Activated naive CD8-positive, alpha-beta T cell treated with anti-CD3 and anti-CD28 coated beads for 36 hours (primary cell): Measurements from ENCODE around the gene CBX2. TPM values are rescaled to one million over a fixed set of nuclear protein-coding genes. Genes with fewer than 3 reads are reported as not detected.
A peak's percentile ranks its signal among the peaks of the same experiment; 100 is the strongest.
"Not testable (repeated sequence)": the region's sequence is repeated elsewhere in the genome, so short reads cannot be mapped to it uniquely, and the experiment has no call there.

Source experiments
- DNase-seq: peaks from one replicate; pipeline ENCODE4 v3.0.0; 2021
- H3K27ac Mint-ChIP-seq: one replicate; pipeline ENCODE4 v1.8.0; 2022; ENCODE audit warnings: mild to moderate bottlenecking, moderate library complexity, mixed read lengths
- H3K27me3 Mint-ChIP-seq: one replicate; pipeline ENCODE4 v1.8.0; 2022; ENCODE audit warnings: mild to moderate bottlenecking, mixed read lengths
- H3K36me3 Mint-ChIP-seq: one replicate; pipeline ENCODE4 v1.8.0; 2021; ENCODE audit warnings: mild to moderate bottlenecking, mixed read lengths
- H3K4me1 Mint-ChIP-seq: one replicate; pipeline ENCODE4 v1.8.0; 2021; ENCODE audit warnings: mixed read lengths
- H3K4me3 Mint-ChIP-seq: one replicate; pipeline ENCODE4 v1.8.0; 2022; ENCODE audit warnings: mild to moderate bottlenecking, moderate library complexity, mixed read lengths
- H3K9me3 Mint-ChIP-seq: one replicate; pipeline ENCODE4 v1.8.0; 2022; ENCODE audit warnings: mixed read lengths
- total RNA-seq, 2 experiments: library from RNA; stranded (reverse); gene quantifications; one replicate each; pipeline ENCODE4 v1.2.3, GENCODE V29; 2021

Gene CBX2
- total RNA-seq, 2 experiments from 2014 or later, result 5.2 to 5.4 TPM

DNA sequence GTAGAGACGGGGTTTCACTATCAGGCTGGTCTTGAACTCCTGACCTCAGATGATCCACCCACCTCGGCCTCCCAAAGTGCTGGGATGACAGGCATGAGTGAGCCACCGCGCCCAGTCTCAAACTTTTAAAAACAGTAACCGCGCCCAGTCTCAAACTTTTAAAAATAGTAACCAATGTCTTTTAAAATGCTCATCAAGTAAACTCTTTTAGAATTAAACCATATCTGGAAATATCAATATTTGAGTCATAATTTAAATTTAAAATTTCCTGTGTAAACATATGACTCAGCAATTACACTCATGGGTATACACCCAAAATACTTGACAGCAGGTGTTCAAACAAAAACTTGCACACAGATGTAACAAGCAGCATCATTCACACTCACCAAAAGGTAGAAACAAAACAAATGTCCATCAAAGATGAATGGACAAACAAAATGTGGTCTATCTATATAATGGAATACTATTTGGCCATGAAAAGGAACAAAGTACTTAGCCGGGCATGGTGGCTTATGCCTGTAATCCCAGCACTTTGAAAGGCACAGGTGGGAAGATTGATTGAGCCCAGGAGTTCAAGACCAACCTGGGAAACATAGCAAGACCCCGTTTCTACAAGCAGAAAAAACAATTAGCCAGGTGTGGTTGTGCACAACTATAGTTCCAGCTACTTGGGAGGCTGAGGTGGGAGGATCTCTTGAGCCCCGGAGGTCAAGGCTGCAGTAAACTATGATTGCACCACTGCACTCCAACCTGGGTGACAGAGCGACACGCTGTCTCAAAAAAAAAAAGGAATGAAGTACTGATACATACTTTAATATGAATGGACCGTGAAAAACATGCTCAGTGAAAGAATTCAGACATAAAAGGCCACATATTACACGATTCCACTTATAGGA is 27.1 kb upstream of the CBX2 start:
- Mint-ChIP-seq H3K4me1 (peaks cover 9% of the 10 kb centered on the region), H3K9me3 (no peaks in the 10 kb centered on the region), H3K27me3 (peaks cover 58% of the 10 kb centered on the region), H3K36me3 (no peaks in the 10 kb centered on the region), H3K4me3 (no peak overlapping the region), H3K27ac (no peak overlapping the region)
- DNase-seq, result no peak

DNA sequence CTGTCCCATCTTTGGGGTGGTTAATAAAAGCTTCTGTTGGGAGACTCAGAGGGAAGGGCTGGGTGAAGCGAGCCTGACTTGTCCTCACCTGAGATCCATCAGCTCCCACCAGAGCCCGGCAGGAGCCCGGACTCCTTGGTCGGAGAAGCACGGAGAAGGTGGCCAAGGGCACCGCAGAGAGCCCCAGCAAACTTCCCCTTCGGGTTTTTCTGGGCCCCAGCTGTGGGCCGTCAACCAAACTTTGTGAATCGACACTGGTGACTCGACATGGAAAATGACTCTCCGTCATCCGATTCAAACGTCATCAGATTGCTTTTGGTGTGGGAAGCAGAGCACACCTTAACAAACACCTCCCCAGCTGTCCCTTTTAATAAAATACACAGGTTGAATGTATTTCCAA is 25.8 kb upstream of the CBX2 start:
- Mint-ChIP-seq H3K4me3 (no peak overlapping the region), H3K9me3 (no peaks in the 10 kb centered on the region), H3K36me3 (no peaks in the 10 kb centered on the region), H3K27ac (no peak overlapping the region), H3K4me1 (peaks cover 5% of the 10 kb centered on the region), H3K27me3 (peaks cover 47% of the 10 kb centered on the region)
- DNase-seq, result peak; percentile 32

DNA sequence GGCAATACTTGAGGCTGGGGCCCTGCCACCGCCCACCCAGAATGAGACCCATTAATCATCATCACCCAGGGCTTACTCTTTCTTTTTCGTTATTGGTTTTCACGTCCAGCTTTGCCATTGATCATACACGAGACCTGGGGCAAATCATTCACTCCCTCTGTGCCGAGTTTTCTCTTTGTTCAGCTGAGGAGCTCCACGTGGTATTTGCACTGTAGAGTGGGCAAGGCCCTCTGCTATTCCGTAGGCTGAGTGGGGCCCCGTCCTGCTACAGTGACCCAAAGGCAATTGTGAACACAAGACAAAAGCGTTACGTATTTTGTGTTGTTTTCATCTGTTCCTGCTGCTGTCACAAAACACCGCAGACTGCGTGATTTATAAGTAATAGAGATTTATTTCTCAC is 23.6 kb upstream of the CBX2 start:
- no peak overlapping the region for H3K27ac Mint-ChIP-seq
- H3K4me3 Mint-ChIP-seq, result no peak overlapping the region
- H3K4me1 Mint-ChIP-seq, result peaks cover 3% of the 10 kb centered on the region
- no peaks in the 10 kb centered on the region for H3K9me3 Mint-ChIP-seq
- H3K36me3 Mint-ChIP-seq, result no peaks in the 10 kb centered on the region
- peaks cover 39% of the 10 kb centered on the region for H3K27me3 Mint-ChIP-seq
- no peak for DNase-seq

DNA sequence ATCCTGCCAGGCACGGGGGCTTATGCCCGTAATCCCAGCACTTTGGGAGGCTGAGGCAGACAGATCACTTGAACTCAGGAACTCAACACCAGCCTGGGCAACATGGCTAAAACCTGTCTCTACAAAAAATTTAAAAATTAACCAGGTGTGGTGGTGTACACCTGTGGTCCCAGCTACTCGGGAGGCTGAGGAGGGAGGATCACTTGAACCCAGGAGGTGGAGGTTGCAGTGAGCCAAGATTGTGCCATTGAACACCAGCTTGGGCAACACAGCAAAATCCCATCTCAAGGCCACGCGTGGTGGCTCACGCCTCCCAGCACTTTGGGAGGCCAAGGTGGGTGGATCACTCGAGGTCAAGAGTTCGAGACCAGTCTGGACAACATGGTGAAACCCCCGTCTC is 23.0 kb upstream of the CBX2 start:
- peaks cover 34% of the 10 kb centered on the region for H3K27me3 Mint-ChIP-seq
- H3K36me3 Mint-ChIP-seq, H3K9me3 Mint-ChIP-seq, H3K4me1 Mint-ChIP-seq, DNase-seq, H3K27ac Mint-ChIP-seq, H3K4me3 Mint-ChIP-seq: not testable (repeated sequence)

DNA sequence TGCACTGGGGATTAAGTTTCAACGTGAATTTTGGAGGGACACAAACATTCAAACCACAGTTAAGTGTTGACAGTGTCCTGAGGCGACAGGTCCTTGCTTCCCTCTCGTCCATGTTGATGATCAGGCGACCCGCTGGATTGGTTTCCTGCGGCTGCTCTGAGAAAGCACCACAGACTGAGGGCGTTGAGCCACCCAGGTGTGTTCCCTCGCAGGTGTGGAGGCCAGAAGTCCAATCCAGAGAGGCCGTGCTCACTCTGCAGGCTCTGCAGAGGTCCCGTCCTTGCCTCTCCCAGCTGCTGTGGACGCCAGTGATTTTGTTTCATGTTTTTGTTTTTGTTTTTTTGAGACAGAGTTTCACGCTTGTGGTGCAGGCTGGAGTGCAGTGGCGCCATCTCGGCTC is 22.4 kb upstream of the CBX2 start:
- no peaks in the 10 kb centered on the region for H3K9me3 Mint-ChIP-seq
- H3K27ac Mint-ChIP-seq, result no peak overlapping the region
- peaks cover 3% of the 10 kb centered on the region for H3K4me1 Mint-ChIP-seq
- no peaks in the 10 kb centered on the region for H3K36me3 Mint-ChIP-seq
- peaks cover 30% of the 10 kb centered on the region for H3K27me3 Mint-ChIP-seq
- H3K4me3 Mint-ChIP-seq, result no peak overlapping the region
- no peak for DNase-seq

DNA sequence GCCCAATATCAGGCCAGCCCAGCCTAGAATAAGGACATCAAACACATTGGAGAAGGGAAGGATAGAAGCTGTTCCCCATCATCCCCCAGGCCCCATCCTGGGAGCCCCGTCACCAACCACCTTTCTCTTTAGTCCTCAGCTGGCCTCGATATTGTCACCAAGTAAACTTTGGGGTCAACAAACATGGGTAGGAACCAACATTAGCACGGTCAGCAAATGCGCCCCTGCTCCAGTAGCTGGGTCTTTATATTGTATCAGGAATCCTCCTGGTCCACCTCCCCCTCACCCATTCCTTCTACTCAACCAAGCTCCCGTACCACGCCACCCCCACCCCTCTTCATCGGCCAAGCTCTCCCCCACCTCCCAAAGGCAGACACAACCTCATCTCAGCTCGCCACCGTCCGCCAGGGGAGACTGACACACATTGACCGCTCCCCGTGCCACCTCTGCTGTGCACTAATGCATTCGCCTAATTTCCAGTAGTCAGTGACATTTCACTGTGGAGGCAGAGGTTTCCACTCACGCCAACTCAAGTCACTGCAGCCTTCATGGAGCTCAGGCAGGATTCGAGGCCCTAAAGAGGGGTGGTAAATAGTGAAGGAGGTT is 20.7 kb upstream of the CBX2 start:
- Mint-ChIP-seq H3K36me3 (no peaks in the 10 kb centered on the region), H3K4me3 (no peak overlapping the region), H3K27ac (no peak overlapping the region), H3K9me3 (no peaks in the 10 kb centered on the region), H3K27me3 (peaks cover 14% of the 10 kb centered on the region), H3K4me1 (no peaks in the 10 kb centered on the region)
- no peak for DNase-seq

DNA sequence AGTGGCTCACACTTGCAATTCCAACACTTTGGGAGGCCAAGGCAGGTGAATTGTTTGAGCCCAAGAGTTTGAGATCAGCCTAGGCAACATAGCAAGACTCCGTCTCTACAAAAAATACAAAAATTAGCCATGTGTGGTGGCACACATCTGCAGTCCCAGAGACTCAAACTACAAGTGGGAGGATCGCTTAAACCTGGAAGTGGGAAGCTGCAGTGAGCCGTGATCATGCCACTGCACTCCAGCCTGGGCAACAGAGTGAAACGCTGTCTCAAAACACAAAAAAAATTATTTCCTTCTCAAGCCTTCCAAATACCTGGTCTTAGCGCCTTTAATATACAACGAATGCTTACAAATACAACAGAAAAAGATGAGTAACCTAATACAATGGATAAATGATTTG is 19.7 kb upstream of the CBX2 start:
- H3K4me3 Mint-ChIP-seq, result no peak overlapping the region
- DNase-seq, result no peak
- H3K27me3 Mint-ChIP-seq, result peaks cover 11% of the 10 kb centered on the region
- no peak overlapping the region for H3K27ac Mint-ChIP-seq
- no peaks in the 10 kb centered on the region for H3K9me3 Mint-ChIP-seq
- no peaks in the 10 kb centered on the region for H3K36me3 Mint-ChIP-seq
- no peaks in the 10 kb centered on the region for H3K4me1 Mint-ChIP-seq

DNA sequence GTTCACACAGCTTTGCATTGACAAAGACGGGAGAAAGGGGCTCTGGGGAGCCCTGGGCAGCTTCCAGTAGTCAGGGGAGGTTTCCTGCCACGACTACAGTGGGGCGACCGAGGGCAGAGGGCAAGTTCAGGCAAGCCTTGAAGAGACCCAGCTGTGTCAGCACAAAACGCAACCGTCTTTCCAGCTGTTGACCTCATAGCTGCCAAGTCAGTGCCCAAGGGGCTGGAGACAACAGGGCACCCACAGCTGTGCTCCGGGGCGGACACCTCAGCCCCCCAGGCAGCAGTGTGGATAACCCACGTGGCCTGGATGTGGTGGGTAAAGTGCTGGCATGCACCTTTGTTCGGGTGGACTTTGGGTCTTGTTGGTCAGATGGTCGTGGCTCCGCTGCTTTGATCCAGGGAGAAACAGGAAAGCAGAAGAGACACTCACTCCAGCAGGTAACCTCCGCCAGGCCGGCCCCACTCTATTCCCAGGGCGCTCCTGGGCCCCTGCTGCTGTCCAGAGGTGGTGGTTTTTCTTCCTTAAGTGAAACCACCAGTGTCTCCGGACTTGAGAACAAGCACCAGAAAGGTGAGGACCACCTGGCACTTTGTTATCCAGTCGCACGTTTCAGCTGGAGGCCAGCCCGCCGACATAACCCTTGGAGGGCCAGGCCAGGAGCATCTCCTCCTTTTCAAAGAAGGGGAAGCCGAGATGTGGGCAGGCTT is 17.6 kb upstream of the CBX2 start:
- Mint-ChIP-seq H3K36me3 (no peaks in the 10 kb centered on the region), H3K4me1 (no peaks in the 10 kb centered on the region), H3K4me3 (no peak overlapping the region), H3K27ac (no peak overlapping the region), H3K9me3 (no peaks in the 10 kb centered on the region), H3K27me3 (peaks cover 8% of the 10 kb centered on the region)
- no peak for DNase-seq

DNA sequence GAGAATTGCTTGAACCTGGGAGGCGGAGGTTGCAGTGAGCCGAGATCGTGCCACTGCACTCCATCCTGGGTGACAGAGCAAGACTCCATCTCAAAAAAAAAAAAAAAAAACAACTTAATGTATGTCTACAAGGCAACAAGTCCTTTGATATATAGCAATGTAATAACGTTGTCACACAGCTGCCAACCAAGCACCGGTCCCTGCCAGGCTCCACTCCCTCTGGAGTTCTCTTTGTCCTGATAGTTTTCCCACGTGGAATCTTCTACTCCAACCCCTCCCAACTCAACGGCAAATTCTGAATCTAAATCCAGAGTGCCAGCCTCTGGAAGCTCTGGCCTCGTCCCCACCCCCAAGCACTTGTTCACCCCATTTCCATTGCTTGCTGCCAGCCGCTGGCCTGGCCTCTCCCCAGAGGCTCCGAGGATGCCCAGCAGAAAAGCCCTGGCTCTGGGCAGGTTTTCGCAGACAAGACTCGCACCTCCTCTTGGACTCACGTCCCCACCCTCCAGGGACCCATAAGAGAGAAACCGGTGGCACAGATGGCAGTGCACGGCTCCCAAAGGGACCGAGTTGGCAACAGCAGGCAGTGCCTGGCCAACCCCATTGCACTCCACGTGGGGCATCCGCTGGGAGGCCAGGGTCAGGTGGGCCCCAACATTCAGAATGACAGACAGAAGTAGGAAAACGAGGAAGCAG is 15.9 kb upstream of the CBX2 start:
- Mint-ChIP-seq H3K27ac (no peak overlapping the region), H3K36me3 (no peaks in the 10 kb centered on the region), H3K27me3 (peaks cover 8% of the 10 kb centered on the region), H3K9me3 (no peaks in the 10 kb centered on the region), H3K4me3 (no peak overlapping the region), H3K4me1 (no peaks in the 10 kb centered on the region)
- DNase-seq, result no peak

DNA sequence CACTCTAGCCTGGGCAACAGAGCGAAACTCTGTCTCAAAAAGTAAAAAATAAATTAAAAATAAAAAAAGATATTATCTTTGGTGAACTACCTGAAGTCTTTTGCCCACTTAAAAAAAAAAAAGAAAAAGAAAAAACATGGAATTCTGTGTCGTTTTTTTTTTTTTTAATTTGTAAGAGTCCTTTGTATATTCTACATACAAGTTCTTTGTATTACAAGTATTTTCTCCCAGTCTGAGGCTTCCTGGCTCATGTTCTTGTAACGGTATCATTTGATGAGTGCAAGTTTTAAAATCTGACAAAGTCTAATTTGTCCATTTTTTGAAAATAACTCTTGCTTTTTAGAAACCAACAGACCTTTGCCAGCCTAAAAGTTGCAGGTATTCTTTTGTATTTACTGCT is 12.2 kb upstream of the CBX2 start:
- Mint-ChIP-seq H3K36me3 (no peaks in the 10 kb centered on the region), H3K9me3 (no peaks in the 10 kb centered on the region), H3K4me3 (no peak overlapping the region), H3K4me1 (no peaks in the 10 kb centered on the region), H3K27me3 (peaks cover 7% of the 10 kb centered on the region), H3K27ac (no peak overlapping the region)
- DNase-seq, result no peak

DNA sequence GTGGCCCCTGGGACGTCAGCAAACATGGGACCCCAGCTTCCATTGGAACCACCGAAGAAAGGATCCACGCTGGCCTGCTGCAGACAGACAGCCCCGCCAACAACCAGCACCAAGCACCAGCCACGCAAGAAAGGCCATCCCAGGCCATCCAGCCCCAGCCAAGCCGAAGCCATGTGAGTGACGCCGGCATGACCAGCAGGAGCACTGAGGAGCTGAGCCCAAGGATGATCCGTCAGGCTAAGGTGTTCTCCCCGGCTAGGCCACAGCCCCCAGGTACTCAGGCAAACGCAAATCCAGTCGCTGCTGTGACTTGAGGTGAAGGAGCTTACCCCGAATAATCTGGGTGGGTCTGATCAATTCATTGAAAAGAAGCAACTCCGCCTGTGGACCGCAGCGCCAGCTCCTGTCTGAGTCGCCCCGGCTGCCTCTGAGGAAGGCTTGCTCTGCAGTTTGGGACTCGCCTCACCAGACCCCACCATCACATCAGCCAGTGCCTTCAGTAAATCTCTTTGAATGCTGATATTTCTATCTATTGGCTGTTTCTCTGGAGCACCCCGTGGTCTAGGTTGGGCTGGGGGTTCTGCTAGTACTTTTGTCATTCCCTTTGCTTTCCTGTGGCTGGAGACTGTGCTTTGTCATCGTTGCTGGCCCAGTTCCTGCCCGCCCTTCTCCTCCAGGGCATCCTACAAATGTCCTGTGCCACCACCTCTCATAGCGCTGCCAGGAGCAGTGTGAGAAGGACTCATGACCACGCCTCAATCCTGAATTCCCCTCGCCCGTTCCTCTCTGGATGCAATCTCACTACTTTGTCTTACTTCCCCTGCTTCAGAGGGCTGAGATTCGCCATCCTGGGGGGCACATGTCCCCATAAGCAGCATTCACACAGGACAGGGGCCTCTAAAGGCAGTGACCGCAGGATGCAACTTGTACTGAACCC is 8.1 kb upstream of the CBX2 start:
- no peaks in the 10 kb centered on the region for H3K4me1 Mint-ChIP-seq
- H3K27ac Mint-ChIP-seq, result no peak overlapping the region
- DNase-seq, result no peak
- no peaks in the 10 kb centered on the region for H3K36me3 Mint-ChIP-seq
- no peak overlapping the region for H3K4me3 Mint-ChIP-seq
- peaks cover 34% of the 10 kb centered on the region for H3K27me3 Mint-ChIP-seq
- H3K9me3 Mint-ChIP-seq, result no peaks in the 10 kb centered on the region

DNA sequence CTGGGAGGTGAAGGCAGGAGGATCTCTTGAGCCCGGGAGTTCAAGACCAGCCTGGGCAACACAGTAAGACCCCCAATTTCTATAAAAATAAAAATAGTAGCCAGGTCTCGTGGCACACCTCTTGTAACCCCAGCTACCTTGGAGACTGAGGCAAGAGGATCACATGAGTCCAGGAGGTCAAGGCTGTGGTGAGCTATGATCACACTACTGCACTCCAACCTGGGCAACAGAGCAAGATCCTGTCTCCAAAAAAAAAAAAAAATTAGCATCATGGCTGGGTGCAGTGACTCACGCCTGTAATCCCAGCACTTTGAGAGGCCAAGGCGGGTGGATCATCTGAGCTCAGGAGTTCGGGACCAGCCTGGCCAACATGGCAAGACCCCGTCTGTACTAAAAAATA is 6.7 kb upstream of the CBX2 start:
- no peak for DNase-seq
- no peak overlapping the region for H3K27ac Mint-ChIP-seq
- H3K4me3 Mint-ChIP-seq, result no peak overlapping the region
- H3K4me1 Mint-ChIP-seq, result no peaks in the 10 kb centered on the region
- H3K9me3 Mint-ChIP-seq, result no peaks in the 10 kb centered on the region
- peaks cover 47% of the 10 kb centered on the region for H3K27me3 Mint-ChIP-seq
- H3K36me3 Mint-ChIP-seq, result no peaks in the 10 kb centered on the region

DNA sequence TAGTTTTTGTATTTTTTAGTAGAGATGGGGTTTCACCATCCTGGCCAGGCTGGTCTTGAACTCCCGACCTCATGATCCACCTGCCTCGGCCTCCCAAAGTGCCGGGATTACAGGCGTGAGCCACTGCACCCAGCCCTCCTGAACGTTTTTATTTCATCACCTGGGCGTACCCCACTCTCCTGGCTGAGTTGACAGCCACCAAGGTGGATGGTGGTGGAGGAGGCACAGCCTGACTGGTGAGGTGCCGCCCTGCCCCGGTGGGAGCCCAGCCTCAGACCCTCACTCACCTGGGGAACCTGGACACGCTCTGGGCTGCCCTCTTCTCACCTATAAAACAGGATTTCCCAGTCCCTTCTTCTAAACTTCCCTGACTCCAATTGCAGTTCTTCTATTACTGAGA is 5.2 kb upstream of the CBX2 start:
- H3K4me1 Mint-ChIP-seq, H3K4me3 Mint-ChIP-seq, DNase-seq, H3K27ac Mint-ChIP-seq, H3K9me3 Mint-ChIP-seq, H3K36me3 Mint-ChIP-seq: not testable (repeated sequence)
- peaks cover 60% of the 10 kb centered on the region for H3K27me3 Mint-ChIP-seq

DNA sequence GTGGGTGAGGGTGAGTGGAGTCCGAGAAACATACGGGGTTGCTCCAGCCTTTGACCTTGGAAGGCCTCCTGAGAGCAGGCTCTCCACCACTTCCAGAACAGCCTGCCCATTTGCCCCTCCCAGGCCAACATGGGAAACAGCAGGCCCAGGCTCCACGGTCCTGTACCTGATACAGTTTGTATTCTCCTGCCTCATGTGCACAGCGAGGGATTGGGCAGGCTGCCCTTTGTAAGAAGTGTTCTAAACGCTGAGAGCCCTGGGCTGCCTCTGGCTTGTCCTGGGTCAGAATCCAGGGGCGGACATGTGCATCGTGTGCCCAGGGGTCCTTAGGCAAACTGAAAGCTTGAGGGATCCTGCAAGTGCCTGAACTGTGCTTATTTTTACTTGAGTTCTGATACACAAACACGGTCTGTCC is 3.4 kb upstream of the CBX2 start:
- Mint-ChIP-seq H3K4me1 (peaks cover 8% of the 10 kb centered on the region), H3K9me3 (no peaks in the 10 kb centered on the region), H3K4me3 (no peak overlapping the region), H3K36me3 (no peaks in the 10 kb centered on the region), H3K27ac (no peak overlapping the region), H3K27me3 (peaks cover 67% of the 10 kb centered on the region)
- DNase-seq, result no peak
